Heart left ventricle (tissue), 16 donors: ENCODE measurements around the gene TPI1. TPM values are rescaled to one million over a fixed set of nuclear protein-coding genes. Genes with fewer than 3 reads are reported as not detected.
"Not testable (repeated sequence)": the region's sequence is repeated elsewhere in the genome, so short reads cannot be mapped to it uniquely, and the experiment has no call there.

Experiments used
- ATAC-seq, 4 donors: fragments of 200-7000 bp; cut with Tn5 transposase; one replicate each; pipeline ENCODE4 v1.9.1; 2020 to 2022; ENCODE audit warnings: moderate library complexity in 4 of 4, mild to moderate bottlenecking in 3 of 4, moderate number of reproducible peaks in 1 of 4
- DNase-seq, 5 donors: peaks; one replicate each; pipeline ENCODE4 v3.0.0-alpha.2; 2020
- H3K27ac ChIP-seq, 12 donors: fragments of 200-600 bp; sonication (generic) in 4 of 12; one replicate each; pipeline versions ENCODE4 v1.5.0 to v1.8.0; 2016 to 2022; ENCODE audit warnings: mild to moderate bottlenecking in 2 of 12
- H3K27me3 ChIP-seq, 9 donors: fragments of 200-600 bp; sonication (generic) in 2 of 9; one replicate each; pipeline versions ENCODE4 v1.5.1 to v1.8.0; 2016 to 2022; ENCODE audit warnings: mild to moderate bottlenecking in 3 of 9
- H3K36me3 ChIP-seq, 9 donors: fragments of 200-600 bp; sonication (generic) in 2 of 9; one replicate each; pipeline versions ENCODE4 v1.5.0 to v1.8.0; 2018 to 2022; ENCODE audit warnings: mild to moderate bottlenecking in 2 of 9
- H3K4me1 ChIP-seq, 12 donors: fragments of 200-600 bp; sonication (generic) in 4 of 12; one replicate each; pipeline versions ENCODE4 v1.5.0 to v1.8.0; 2016 to 2022; ENCODE audit warnings: mild to moderate bottlenecking in 3 of 12
- H3K4me3 ChIP-seq, 12 donors: fragments of 200-600 bp; sonication (generic) in 4 of 12; one replicate each; pipeline versions ENCODE4 v1.5.0 to v1.8.0; 2017 to 2022; ENCODE audit warnings: mild to moderate bottlenecking in 9 of 12, moderate library complexity in 4 of 12
- H3K9me3 ChIP-seq, 12 donors: fragments of 200-600 bp; sonication (generic) in 4 of 12; one replicate each; pipeline versions ENCODE4 v1.5.0 to v1.8.0; 2016 to 2022; ENCODE audit warnings: mild to moderate bottlenecking in 1 of 12
- CTCF ChIP-seq, 12 donors: fragments of 200-600 bp; sonication (generic) in 4 of 12; IDR thresholded peaks; one replicate each; pipeline versions ENCODE4 v1.5.0 to v1.8.0; 2018 to 2022; ENCODE audit warnings: antibody characterized with exemption in 12 of 12, mild to moderate bottlenecking in 5 of 12
- POLR2A ChIP-seq, 2 donors: fragments of 450-650 bp; IDR thresholded peaks; one replicate each; pipeline ENCODE4 v1.6.1; 2017; ENCODE audit warnings: antibody characterized with exemption in 2 of 2, mild to moderate bottlenecking in 2 of 2, moderate library complexity in 2 of 2
- WGBS, 4 donors: extraction: QIAGEN DNeasy Blood & Tissue Kit in 2 of 4; methylation state at CpG; one replicate each; pipeline versions ENCODE4 v1.1.5 to v1.1.7; 2013 to 2018; 5-methylcytosine and 5-hydroxymethylcytosine counted together
- intact Hi-C, 10 donors: fragments of 100-400 bp; cut with DNase I; formaldehyde crosslinking; loops; one replicate each; pipeline versions ENCODE4 v1.11.1 to v1.14.2; 2022
- polyA plus RNA-seq, 2 donors: library from polyadenylated mRNA; stranded (reverse); fragments of 200-250 nt; gene quantifications; one replicate each; pipeline ENCODE4 v1.2.3, GENCODE V29; 2013
- total RNA-seq, 9 donors: library from RNA; depleted of rRNA in 2 of 9; stranded (reverse); fragments of >200 nt in 2 of 9; fragmentation: NEBNext Ultra II Directional in 3 of 9; extraction: Animal tissue kit (Norgen Biotek cat#: 25700) in 3 of 9; gene quantifications; one replicate each; pipeline versions ENCODE4 v1.1.0 to v1.2.4, GENCODE V29; 2016 to 2023
- donor health status: ischemic (EF 13 %, LVEDD 7.1; RV severe dilation, severe dysfunction).
- donor health status: healthy with polysubstance abuse.
- donor health status: DM: no; HTN: yes; CAD: no.
- donor health status: DM: no; HTN: no; CAD: no.
- donor health status: ischemic (EF 25% LVEDD 6.9; RV normal size, moderate dysfunction).
- donor health status: ischemic (EF 25% LVEDD 5.7; RV mildly dilated, moderate dysfunction).
- donor health status: healthy.
- donor health status: DM: yes; HTN: yes; CAD: no.
- donor health status: ischemic (EF 35%, LVEDD 5.7; RV mildly dilated, moderate dysfunction).
- donor health status: nonischemic (EF 11% LVEDD 7.7; RV severe dilation, severe dysfunction).
- donor health status: DM: yes; HTN: yes; CAD: no.
- donor health status: PGD.
- donor health status: ischemic (EF 29% LVEDD 5.4; RV normal size, mild dysfunction).
- donor health status: nonischemic (EF 23%, LVEDD 6.1; RV moderate dilation, normal function).

Gene TPI1
- total and polyA plus RNA-seq, 11 donors = 600 to 1,605 (median 730) TPM

- Histone ChIP-seq H3K4me3 (peak overlapping the region in 10 of 12 donors; percentile 77 to 100 (median 98)), H3K9me3 (no peaks in the 10 kb centered on the region), H3K36me3 (peaks cover 0 to 48% (median 41%) of the 10 kb centered on the region in 9 donors), H3K27ac (peak overlapping the region in 11 of 12 donors; percentile 29 to 100 (median 99)), H3K4me1 (peaks cover 15 to 58% (median 47%) of the 10 kb centered on the region in 12 donors), H3K27me3 (no peaks in the 10 kb centered on the region)
- peak; percentile 77 to 80 (median 78) for DNase-seq
- TF ChIP-seq CTCF (IDR thresholded peaks at IDR 0.05) (peak; percentile 85 to 95 (median 92)), POLR2A (IDR thresholded peaks at IDR 0.05) (peak in 1 of 2 donors; percentile 15)
- peak in 1 of 4 donors; percentile 8 for ATAC-seq
- intact Hi-C loops = loop anchor here in 4 of 10 donors (5.0 to 10.0 kb wide), 6 partner anchors 58 to 243 kb away; partner anchors contain the start of genes MLF2 (in 2 of the 4) and ATN1 (in 1 of the 4)
- WGBS, 4 donors = 28 to 41% (median 33%) methylated on average over 9 to 12 of the region's 12 CpGs
These were observed 2.0 kb downstream of the TPI1 start for GRCh38 chr12:6869049-6870021.

- ATAC-seq = not testable (repeated sequence)
These were observed 3.0 kb downstream of the TPI1 start for GRCh38 chr12:6870304-6870703.

GRCh38 chr12:6871052-6871957, 4.0 kb downstream of the TPI1 start:
- WGBS, 4 donors = 62 to 91% (median 77%) methylated on average over 11 to 12 of the region's 12 CpGs
- Histone ChIP-seq H3K4me1 (peaks cover 15 to 60% (median 47%) of the 10 kb centered on the region in 12 donors), H3K27ac (peak overlapping the region in 8 of 12 donors; percentile 16 to 91 (median 84)), H3K27me3 (no peaks in the 10 kb centered on the region), H3K36me3 (peaks cover 0 to 39% (median 26%) of the 10 kb centered on the region in 9 donors), H3K9me3 (no peaks in the 10 kb centered on the region), H3K4me3 (peak overlapping the region in 10 of 12 donors; percentile 49 to 93 (median 77))
- intact Hi-C loops = loop anchor here in 3 of 10 donors (5.0 to 10.0 kb wide), 4 partner anchors 56 to 96 kb away; partner anchors contain the start of gene ATN1 (in 1 of the 3)
- peak in 1 of 5 donors; percentile 35 for DNase-seq
- ATAC-seq = no peak
- no peak for TF ChIP-seq CTCF (IDR thresholded peaks at IDR 0.05)
- TF ChIP-seq POLR2A (IDR thresholded peaks at IDR 0.05) = no peak

More at GRCh38 chr12:6870304-6870703, 3.0 kb downstream of the TPI1 start:
- not testable (repeated sequence) for H3K9me3 ChIP-seq, H3K4me3 ChIP-seq, DNase-seq, H3K27me3 ChIP-seq
- peaks cover 0 to 39% (median 32%) of the 10 kb centered on the region in 9 donors for H3K36me3 ChIP-seq
- H3K27ac ChIP-seq = peak overlapping the region in 1 of 12 donors; percentile 96
- WGBS, 4 donors = 45 to 67% (median 58%) methylated on average over 4 of the region's 4 CpGs
- intact Hi-C loops = loop anchor here in 3 of 10 donors (5.0 to 10.0 kb wide), 4 partner anchors 57 to 97 kb away; partner anchors contain the start of gene ATN1 (in 1 of the 3)
- H3K4me1 ChIP-seq = peaks cover 15 to 60% (median 47%) of the 10 kb centered on the region in 12 donors
